B cell (primary cell): ENCODE measurements around the gene SEC14L5. TPM values are rescaled to one million over a fixed set of nuclear protein-coding genes. Genes with fewer than 3 reads are reported as not detected.

Experiments
- ATAC-seq: fragments of 200-7000 bp; cut with Tn5 transposase; one replicate; pipeline ENCODE4 v1.10.0; 2021; ENCODE audit warnings: low read depth, mild to moderate bottlenecking, moderate number of reproducible peaks, moderate library complexity
- CTCF ChIA-PET: fragments of 350-600 bp; sonication (Branson Sonifier 250); formaldehyde crosslinking; loops from one replicate; lab custom pipeline; 2021; ENCODE audit warnings: antibody characterized with exemption, inconsistent platforms; lab: Charles Lee
- POLR2A ChIA-PET: fragments of 350-600 bp; sonication (Branson Sonifier 250); formaldehyde crosslinking; loops from one replicate; lab custom pipeline; 2021; ENCODE audit warnings: antibody characterized with exemption; lab: Charles Lee
- DNase-seq: peaks from one replicate; pipeline ENCODE4 v3.0.0; 2013
- H2AFZ ChIP-seq: 2 replicates; pipeline ENCODE4 v1.6.1; 2012; ENCODE audit warnings: mild to moderate bottlenecking, low read depth, low read length; ENCODE audit not compliant: insufficient read depth, poor library complexity, severe bottlenecking
- H3K27ac ChIP-seq, 2 donors: 1 replicate in 1 of 2; 2 replicates in 1 of 2; pipeline ENCODE4 v1.5.1; 2012 to 2013; ENCODE audit warnings: low read length in 2 of 2, mild to moderate bottlenecking in 2 of 2, moderate library complexity in 1 of 2
- H3K27me3 ChIP-seq, 4 experiments: fragments of 200-600 bp in 1 of 4; sonication (generic) in 1 of 4; replicated peaks in 1 of 4; 1 replicate in 2 of 4; 2 replicates in 2 of 4; pipeline versions ENCODE4 v1.6.1 to v1.7.0; 2013 to 2016; ENCODE audit warnings: low read length in 3 of 4, mild to moderate bottlenecking in 2 of 4, mixed read lengths in 1 of 4, moderate library complexity in 1 of 4; ENCODE audit not compliant: insufficient read depth in 4 of 4, control insufficient read depth in 3 of 4; ENCODE audit errors: control extremely low read depth in 1 of 4
- H3K36me3 ChIP-seq, 2 experiments: replicated peaks in 1 of 2; 1 replicate in 1 of 2; 2 replicates in 1 of 2; pipeline versions ENCODE4 v1.6.1 to v1.7.1; 2013; ENCODE audit warnings: low read length in 1 of 2; ENCODE audit not compliant: insufficient read depth in 2 of 2, control insufficient read depth in 1 of 2; ENCODE audit errors: control extremely low read depth in 1 of 2, extremely low read depth in 1 of 2
- H3K4me1 ChIP-seq, 2 donors: fragments of 200-600 bp in 1 of 2; sonication (generic) in 1 of 2; 1 replicate in 1 of 2; 2 replicates in 1 of 2; pipeline versions ENCODE4 v1.5.1 to v1.6.1; 2013 to 2017; ENCODE audit warnings: low read length in 2 of 2; ENCODE audit not compliant: control insufficient read depth in 2 of 2, insufficient read depth in 2 of 2
- H3K4me2 ChIP-seq: replicated peaks from 2 replicates; pipeline ENCODE3; 2012; ENCODE audit warnings: mild to moderate bottlenecking, low read depth, low read length; ENCODE audit not compliant: poor library complexity, severe bottlenecking
- H3K4me3 ChIP-seq, 5 experiments: fragments of 200-600 bp in 1 of 5; sonication (generic) in 1 of 5; 1 replicate in 3 of 5; 2 replicates in 2 of 5; pipeline versions ENCODE4 v1.5.1 to v1.7.0; 2011 to 2016; ENCODE audit warnings: low read length in 4 of 5, mild to moderate bottlenecking in 4 of 5, low read depth in 2 of 5, control low read depth in 1 of 5, moderate library complexity in 1 of 5; ENCODE audit not compliant: insufficient read depth in 1 of 5; ENCODE audit errors: control extremely low read depth in 1 of 5, extremely low read depth in 1 of 5
- H3K79me2 ChIP-seq: fragments of 200-600 bp; sonication (generic); one replicate; pipeline ENCODE4 v1.6.0; 2016; ENCODE audit warnings: low read length; ENCODE audit not compliant: control insufficient read depth, insufficient read depth
- H3K9ac ChIP-seq: fragments of 200-600 bp; sonication (generic); 2 replicates; pipeline ENCODE4 v1.6.1; 2017; ENCODE audit warnings: mild to moderate bottlenecking, low read length, moderate library complexity
- H3K9me3 ChIP-seq, 3 donors: one replicate each; pipeline versions ENCODE4 v1.6.1 to v1.7.1; 2013; ENCODE audit warnings: low read length in 2 of 3; ENCODE audit not compliant: control insufficient read depth in 2 of 3, insufficient read depth in 1 of 3; ENCODE audit errors: control extremely low read depth in 1 of 3
- H4K20me1 ChIP-seq: 2 replicates; pipeline ENCODE4 v1.6.0; 2012; ENCODE audit warnings: mild to moderate bottlenecking, low read length; ENCODE audit not compliant: insufficient read depth, control insufficient read depth, poor library complexity, severe bottlenecking
- H3K27ac Mint-ChIP-seq: one replicate; pipeline ENCODE4 v1.8.0; 2021; ENCODE audit warnings: mixed read lengths
- H3K27me3 Mint-ChIP-seq: one replicate; pipeline ENCODE4 v1.8.0; 2021; ENCODE audit warnings: mixed read lengths
- H3K4me1 Mint-ChIP-seq: one replicate; pipeline ENCODE4 v1.8.0; 2021; ENCODE audit warnings: mixed read lengths
- H3K4me3 Mint-ChIP-seq: one replicate; pipeline ENCODE4 v1.8.0; 2021; ENCODE audit warnings: mixed read lengths
- H3K9me3 Mint-ChIP-seq: one replicate; pipeline ENCODE4 v1.8.0; 2022; ENCODE audit warnings: mixed read lengths; ENCODE audit not compliant: insufficient read depth
- EZH2 ChIP-seq: IDR thresholded peaks from 2 replicates; pipeline ENCODE4 v1.6.1; 2012; ENCODE audit warnings: borderline replicate concordance, low read depth, mild to moderate bottlenecking, moderate library complexity, low read length; ENCODE audit not compliant: insufficient read depth, poor library complexity, severe bottlenecking
- WGBS: methylation state at CpG from one replicate; pipeline ENCODE4 v1.1.5; 2013; ENCODE audit warnings: missing lambda C conversion rate; ENCODE audit not compliant: insufficient coverage; 5-methylcytosine and 5-hydroxymethylcytosine counted together
- intact Hi-C: fragments of 100-400 bp; cut with micrococcal nuclease; formaldehyde crosslinking; loops from one replicate; pipeline ENCODE4 v1.10.0; 2022
- polyA plus RNA-seq: library from polyadenylated mRNA; depleted of rRNA; stranded (reverse); fragments of >200 nt; gene quantifications from 2 replicates; pipeline ENCODE4 v1.2.3, GENCODE V29; 2012
- total RNA-seq, 2 donors: library from RNA; stranded (reverse); fragments of 120-200 nt in 1 of 2; gene quantifications; 1 replicate in 1 of 2; 2 replicates in 1 of 2; pipeline versions ENCODE4 v1.2.3 to v1.2.4, GENCODE V29; 2013 to 2022
- TF ChIP-seq, protein P1 (sequence below): fragments of 200-600 bp; IDR thresholded peaks from one replicate; pipeline ENCODE4 v1.8.0; 2022; ENCODE audit warnings: antibody characterized with exemption, mild to moderate bottlenecking

SEC14L5 gene
- total and polyA plus RNA-seq, 2 donors (not counting 1 experiment from before 2014, with no cell fraction given): not detected

DNA sequence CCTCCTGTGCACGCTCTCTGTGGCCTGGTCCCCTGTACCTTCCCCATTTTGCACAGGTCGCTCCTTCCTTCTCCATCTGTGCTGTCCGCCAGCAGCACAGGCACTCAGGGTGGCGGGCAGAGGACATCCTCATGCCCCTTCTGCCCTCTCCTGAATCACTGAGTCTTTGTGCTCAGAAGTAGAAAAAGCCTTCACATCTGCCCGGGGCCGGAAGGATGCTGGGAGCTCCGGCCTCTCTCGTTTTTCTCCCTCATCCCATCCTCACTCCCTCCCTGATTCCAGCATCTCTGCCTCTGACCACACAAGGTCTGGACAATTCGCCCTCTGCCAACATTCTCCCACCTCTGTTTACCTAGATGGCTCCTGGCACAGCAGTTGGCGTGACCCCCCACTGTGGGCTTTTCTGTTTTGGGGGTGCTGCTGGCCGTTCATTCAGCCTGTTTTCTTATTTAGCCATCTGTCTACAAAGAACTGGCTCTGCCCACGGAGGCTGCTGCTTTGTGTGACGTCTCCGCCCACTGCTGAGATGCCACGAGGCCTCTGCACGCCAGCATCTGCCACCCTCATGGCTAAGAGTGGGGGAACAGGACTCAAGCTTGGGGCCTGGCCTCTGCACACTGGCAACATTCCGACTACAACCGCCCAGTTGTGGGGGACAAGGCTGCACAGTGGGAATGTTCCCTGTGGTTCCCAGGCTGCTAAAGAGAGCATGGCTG is 36.7 kb downstream of the SEC14L5 start:
- H3K27ac Mint-ChIP-seq: no peak overlapping the region
- 81% methylated on average over 17 of the region's 18 CpGs for WGBS
- ChIA-PET CTCF (no interaction called here), POLR2A (no interaction called here)
- H3K4me3 Mint-ChIP-seq: no peak overlapping the region
- peaks cover 17% of the 10 kb centered on the region for H3K27me3 Mint-ChIP-seq
- H3K9me3 ChIP-seq: peaks cover 0 to 3% (median 0%) of the 10 kb centered on the region in 3 donors
- H3K4me3 ChIP-seq: no peak overlapping the region
- H3K79me2 ChIP-seq: no peaks in the 10 kb centered on the region
- no peak overlapping the region for H2AFZ ChIP-seq
- H3K4me2 ChIP-seq: no peak overlapping the region
- TF ChIP-seq, protein P1, sequence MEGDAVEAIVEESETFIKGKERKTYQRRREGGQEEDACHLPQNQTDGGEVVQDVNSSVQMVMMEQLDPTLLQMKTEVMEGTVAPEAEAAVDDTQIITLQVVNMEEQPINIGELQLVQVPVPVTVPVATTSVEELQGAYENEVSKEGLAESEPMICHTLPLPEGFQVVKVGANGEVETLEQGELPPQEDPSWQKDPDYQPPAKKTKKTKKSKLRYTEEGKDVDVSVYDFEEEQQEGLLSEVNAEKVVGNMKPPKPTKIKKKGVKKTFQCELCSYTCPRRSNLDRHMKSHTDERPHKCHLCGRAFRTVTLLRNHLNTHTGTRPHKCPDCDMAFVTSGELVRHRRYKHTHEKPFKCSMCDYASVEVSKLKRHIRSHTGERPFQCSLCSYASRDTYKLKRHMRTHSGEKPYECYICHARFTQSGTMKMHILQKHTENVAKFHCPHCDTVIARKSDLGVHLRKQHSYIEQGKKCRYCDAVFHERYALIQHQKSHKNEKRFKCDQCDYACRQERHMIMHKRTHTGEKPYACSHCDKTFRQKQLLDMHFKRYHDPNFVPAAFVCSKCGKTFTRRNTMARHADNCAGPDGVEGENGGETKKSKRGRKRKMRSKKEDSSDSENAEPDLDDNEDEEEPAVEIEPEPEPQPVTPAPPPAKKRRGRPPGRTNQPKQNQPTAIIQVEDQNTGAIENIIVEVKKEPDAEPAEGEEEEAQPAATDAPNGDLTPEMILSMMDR: no peak
- TF ChIP-seq EZH2: no peak
- no peak overlapping the region for H3K27ac ChIP-seq
- no peak for DNase-seq
- H3K4me1 ChIP-seq: no peaks in the 10 kb centered on the region
- no peaks in the 10 kb centered on the region for H4K20me1 ChIP-seq
- H3K9ac ChIP-seq: no peak overlapping the region
- no peaks in the 10 kb centered on the region for H3K4me1 Mint-ChIP-seq
- H3K9me3 Mint-ChIP-seq: no peaks in the 10 kb centered on the region
- intact Hi-C loops: no loop called here
- no peak for ATAC-seq
- H3K27me3 ChIP-seq: peaks cover 0 to 35% (median 2%) of the 10 kb centered on the region in 4 experiments
- H3K36me3 ChIP-seq: no peaks in the 10 kb centered on the region

DNA sequence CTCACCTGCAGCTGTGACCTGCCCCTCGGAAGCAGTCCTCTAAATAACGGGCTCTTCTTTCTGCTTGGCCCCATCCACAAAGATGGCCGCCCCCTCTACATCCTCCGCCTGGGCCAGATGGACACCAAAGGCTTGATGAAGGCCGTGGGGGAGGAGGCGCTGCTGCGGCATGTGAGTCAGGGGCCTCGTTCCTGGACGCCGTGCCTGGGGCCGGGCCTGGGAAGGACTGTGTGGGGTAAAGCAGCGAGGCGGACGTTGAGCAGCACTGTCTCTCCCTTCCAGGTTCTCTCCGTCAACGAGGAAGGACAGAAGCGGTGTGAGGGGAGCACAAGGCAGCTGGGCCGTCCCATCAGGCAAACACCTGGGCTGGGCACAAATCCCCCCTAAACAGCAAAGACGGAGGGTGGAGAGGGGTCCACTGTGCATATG is 42.5 kb downstream of the SEC14L5 start:
- H3K27ac ChIP-seq: no peak overlapping the region
- TF ChIP-seq EZH2: no peak
- TF ChIP-seq, protein P1: no peak
- no peak for DNase-seq
- Mint-ChIP-seq H3K27ac (no peak overlapping the region), H3K27me3 (peaks cover 20% of the 10 kb centered on the region), H3K9me3 (no peaks in the 10 kb centered on the region), H3K4me1 (peaks cover 2% of the 10 kb centered on the region), H3K4me3 (no peak overlapping the region)
- no peak overlapping the region for H3K4me2 ChIP-seq
- H3K9ac ChIP-seq: no peak overlapping the region
- no peak for ATAC-seq
- H4K20me1 ChIP-seq: no peaks in the 10 kb centered on the region
- no peaks in the 10 kb centered on the region for H3K9me3 ChIP-seq
- 96% methylated on average over 16 of the region's 19 CpGs for WGBS
- H3K79me2 ChIP-seq: no peaks in the 10 kb centered on the region
- ChIA-PET POLR2A (no interaction called here), CTCF (no interaction called here)
- H3K36me3 ChIP-seq: no peaks in the 10 kb centered on the region
- H3K27me3 ChIP-seq: peaks cover 0 to 24% (median 0%) of the 10 kb centered on the region in 4 experiments
- H2AFZ ChIP-seq: no peak overlapping the region
- H3K4me3 ChIP-seq: no peak overlapping the region
- intact Hi-C loops: no loop called here
- no peaks in the 10 kb centered on the region for H3K4me1 ChIP-seq
